IMR-90 (cell line): ENCODE data around the gene ARL8B. TPM values are rescaled to one million over a fixed set of nuclear protein-coding genes. Genes with fewer than 3 reads are reported as not detected.

ENCODE experiments used
- ATAC-seq: fragments of 200-7000 bp; cut with Tn5 transposase; 2 replicates; pipeline ENCODE4 v1.9.1; 2020; ENCODE audit warnings: low read depth, mild to moderate bottlenecking, moderate library complexity
- BruUV-seq: library from RNA; stranded (reverse); fragments of 400-500 nt; replicated peaks from 2 replicates; lab custom pipeline; 2021; lab: Mats Ljungman, UMichigan
- CTCF ChIA-PET: fragments of 300-600 bp; formaldehyde crosslinking; extraction: SDS; loops from one replicate; lab custom pipeline; 2021; ENCODE audit warnings: antibody characterized with exemption; lab: Yijun Ruan, JAX
- POLR2A ChIA-PET: fragments of 300-600 bp; sonication (Branson Sonifier 250); formaldehyde crosslinking; loops from one replicate; lab custom pipeline; 2022; ENCODE audit warnings: antibody characterized with exemption; ENCODE audit not compliant: unreplicated experiment; lab: Charles Lee
- DNase-seq: peaks from one replicate; pipeline ENCODE4 v3.0.0; 2013
- H2AFZ ChIP-seq: replicated peaks from 2 replicates; pipeline ENCODE3; 2013; ENCODE audit warnings: low read length, mild to moderate bottlenecking; ENCODE audit not compliant: poor library complexity
- H2AK5ac ChIP-seq: 2 replicates; pipeline ENCODE4 v1.6.1; 2013; ENCODE audit warnings: low read depth, low read length, inconsistent platforms
- H2AK9ac ChIP-seq: replicated peaks from 2 replicates; pipeline ENCODE3; 2013; ENCODE audit warnings: mild to moderate bottlenecking, low read depth, low read length, moderate library complexity; ENCODE audit not compliant: poor library complexity
- H2BK120ac ChIP-seq: 2 replicates; pipeline ENCODE4 v1.6.1; 2013; ENCODE audit warnings: low read depth, low read length, inconsistent platforms
- H2BK15ac ChIP-seq: 3 replicates; pipeline ENCODE4 v1.6.1; 2013; ENCODE audit warnings: low read depth, low read length, inconsistent platforms
- H2BK20ac ChIP-seq: 2 replicates; pipeline ENCODE4 v1.6.1; 2013; ENCODE audit warnings: low read depth, mild to moderate bottlenecking, inconsistent platforms, low read length, moderate library complexity
- H2BK5ac ChIP-seq: 2 replicates; pipeline ENCODE4 v1.6.1; 2013; ENCODE audit warnings: mild to moderate bottlenecking, low read depth, low read length, inconsistent platforms; ENCODE audit not compliant: poor library complexity, severe bottlenecking
- H3K14ac ChIP-seq: replicated peaks from 2 replicates; pipeline ENCODE4 v1.6.1; 2013; ENCODE audit warnings: low read depth, low read length, inconsistent platforms
- H3K18ac ChIP-seq: 2 replicates; pipeline ENCODE4 v1.6.1; 2013; ENCODE audit warnings: low read depth, low read length, control low read depth
- H3K23ac ChIP-seq: 2 replicates; pipeline ENCODE4 v1.6.1; 2013; ENCODE audit warnings: low read depth, low read length, inconsistent platforms
- H3K27ac ChIP-seq: 2 replicates; pipeline ENCODE4 v1.5.1; 2013; ENCODE audit warnings: mild to moderate bottlenecking, control low read depth, low read length; ENCODE audit not compliant: insufficient read depth
- H3K27me3 ChIP-seq: 2 replicates; pipeline ENCODE4 v1.6.1; 2013; ENCODE audit warnings: low read length; ENCODE audit not compliant: control insufficient read depth, insufficient read depth
- H3K36me3 ChIP-seq: 2 replicates; pipeline ENCODE4 v1.6.1; 2013; ENCODE audit warnings: low read length, mixed read lengths; ENCODE audit not compliant: control insufficient read depth, insufficient read depth
- H3K4ac ChIP-seq: 2 replicates; pipeline ENCODE4 v1.6.1; 2013; ENCODE audit warnings: low read depth, low read length, inconsistent platforms
- H3K4me1 ChIP-seq: 2 replicates; pipeline ENCODE4 v1.6.1; 2013; ENCODE audit warnings: low read length, mixed read lengths; ENCODE audit not compliant: control insufficient read depth, insufficient read depth
- H3K4me2 ChIP-seq: 2 replicates; pipeline ENCODE4 v1.6.1; 2013; ENCODE audit warnings: low read depth, mild to moderate bottlenecking, control low read depth, low read length, moderate library complexity
- H3K4me3 ChIP-seq: 2 replicates; pipeline ENCODE4 v1.5.1; 2013; ENCODE audit warnings: low read depth, mild to moderate bottlenecking, control low read depth, low read length, moderate library complexity; ENCODE audit not compliant: insufficient read depth
- H3K56ac ChIP-seq: 2 replicates; pipeline ENCODE4 v1.6.1; 2013; ENCODE audit warnings: low read length, inconsistent platforms; ENCODE audit not compliant: insufficient read depth; ENCODE audit errors: extremely low read depth
- H3K79me1 ChIP-seq, 2 experiments: 2 replicates each; pipeline ENCODE4 v1.6.1; 2013; ENCODE audit warnings: low read length in 2 of 2, inconsistent platforms in 1 of 2, low read depth in 1 of 2
- H3K9ac ChIP-seq: 2 replicates; pipeline ENCODE4 v1.6.1; 2013; ENCODE audit warnings: low read depth, low read length, control low read depth
- H3K9me1 ChIP-seq: 2 replicates; pipeline ENCODE4 v1.6.1; 2013; ENCODE audit warnings: low read length, inconsistent platforms; ENCODE audit not compliant: insufficient read depth
- H3K9me3 ChIP-seq: 2 replicates; pipeline ENCODE4 v1.6.1; 2013; ENCODE audit warnings: low read length; ENCODE audit not compliant: control insufficient read depth, insufficient read depth
- H4K20me1 ChIP-seq: 2 replicates; pipeline ENCODE4 v1.6.1; 2013; ENCODE audit warnings: low read length, inconsistent platforms; ENCODE audit not compliant: insufficient read depth
- H4K5ac ChIP-seq: 2 replicates; pipeline ENCODE4 v1.6.1; 2013; ENCODE audit warnings: mild to moderate bottlenecking, low read depth, low read length, control low read depth
- H4K8ac ChIP-seq, 2 experiments: 2 replicates each; pipeline ENCODE4 v1.6.1; 2013; ENCODE audit warnings: low read depth in 2 of 2, low read length in 2 of 2, control low read depth in 1 of 2, inconsistent platforms in 1 of 2
- H4K91ac ChIP-seq: 2 replicates; pipeline ENCODE4 v1.6.1; 2013; ENCODE audit warnings: low read depth, low read length, inconsistent platforms; ENCODE audit not compliant: insufficient read depth
- CEBPB ChIP-seq: IDR thresholded peaks from 2 replicates; pipeline ENCODE4 v1.6.1; 2012; ENCODE audit warnings: low read depth, low read length, improper control_type of control experiment
- CTCF ChIP-seq: conservative IDR thresholded peaks from 2 replicates; pipeline ENCODE4 v1.5.1; 2012; ENCODE audit warnings: mild to moderate bottlenecking, low read depth, low read length, improper control_type of control experiment
- ELK1 ChIP-seq: fragments of 150-350 bp; IDR thresholded peaks from 2 replicates; pipeline ENCODE4 v1.6.1; 2016; ENCODE audit warnings: low read depth, mild to moderate bottlenecking, low read length, moderate library complexity, borderline replicate concordance
- FOS ChIP-seq: fragments of 150-350 bp; IDR thresholded peaks from 2 replicates; pipeline ENCODE4 v1.6.1; 2016; ENCODE audit warnings: low read depth, low read length
- MAFK ChIP-seq: IDR thresholded peaks from 2 replicates; pipeline ENCODE4 v1.6.1; 2012; ENCODE audit warnings: low read depth, low read length, improper control_type of control experiment
- MAZ ChIP-seq: IDR thresholded peaks from 2 replicates; pipeline ENCODE4 v1.6.1; 2012; ENCODE audit warnings: low read depth, mild to moderate bottlenecking, low read length, improper control_type of control experiment, moderate library complexity, borderline replicate concordance
- POLR2A ChIP-seq: IDR thresholded peaks from 2 replicates; pipeline ENCODE4 v1.6.1; 2012; ENCODE audit warnings: mild to moderate bottlenecking, low read depth, low read length
- SMC3 ChIP-seq: fragments of 150-350 bp; IDR thresholded peaks from 2 replicates; pipeline ENCODE4 v1.6.1; 2016; ENCODE audit warnings: low read depth, mild to moderate bottlenecking, antibody characterized with exemption, low read length, moderate library complexity
- WGBS, 2 experiments: methylation state at CpG; one replicate each; pipeline versions ENCODE4 v1.1.5 to v1.1.7; 2013; ENCODE audit warnings: missing lambda C conversion rate in 2 of 2; ENCODE audit not compliant: insufficient read length in 1 of 2; ENCODE audit errors: extremely low coverage in 2 of 2; 5-methylcytosine and 5-hydroxymethylcytosine counted together
- dilution Hi-C: fragments of 300-500 bp; cut with HindIII; formaldehyde crosslinking; loops from one replicate; pipeline ENCODE4 v1.14.3; 2018; ENCODE audit warnings: low sequenced_read_pairs; ENCODE audit not compliant: unreplicated experiment
- in situ Hi-C: fragments of 300-500 bp; cut with MboI; formaldehyde crosslinking; loops from 3 replicates; pipeline ENCODE4 v1.14.3; 2019; ENCODE audit warnings: low sequenced_read_pairs, inconsistent platforms, mixed read lengths
- intact Hi-C: fragments of 100-400 bp; cut with micrococcal nuclease; formaldehyde crosslinking; loops from 2 replicates; pipeline ENCODE4 v1.10.0; 2022
- polyA plus RNA-seq, 3 experiments: library from polyadenylated mRNA; depleted of rRNA; stranded (reverse); fragments of >200 nt; gene quantifications; 2 replicates each; pipeline ENCODE4 v1.2.3, GENCODE V29; 2012; ENCODE audit warnings: low replicate concordance in 1 of 3
- total RNA-seq: library from RNA; depleted of rRNA; stranded (reverse); fragments of >200 nt; gene quantifications from 2 replicates; pipeline ENCODE4 v1.2.3, GENCODE V29; 2012

ARL8B gene
- total and polyA plus RNA-seq, 2 of the 4 experiments (the other 2 are of a cell fraction) = 32.3 to 47.0 TPM

GRCh38 chr3:5192571-5193365 lies 70.7 kb downstream of the ARL8B start:
- TF ChIP-seq MAZ = no peak
- TF ChIP-seq SMC3 = no peak
- TF ChIP-seq CTCF = no peak
- no peak for TF ChIP-seq ELK1
- TF ChIP-seq FOS = no peak
- TF ChIP-seq CEBPB = no peak
- TF ChIP-seq POLR2A = no peak
- TF ChIP-seq MAFK = no peak
- Histone ChIP-seq H4K20me1 (peaks cover 19% of the 10 kb centered on the region; the same call in 1 of the 2 replicates), H2AK9ac (no peak overlapping the region), H3K23ac (no peak overlapping the region; the same call in 1 of the 2 replicates), H3K27ac (no peak overlapping the region), H2AK5ac (no peak overlapping the region), H3K4ac (no peak overlapping the region), H3K18ac (no peak overlapping the region), H2AFZ (no peak overlapping the region), H3K4me3 (no peak overlapping the region), H3K9me1 (peaks cover 13% of the 10 kb centered on the region), H3K36me3 (peaks cover 4% of the 10 kb centered on the region; the same call in 1 of the 2 replicates), H3K79me1 (peaks cover 3 to 46% of the 10 kb centered on the region in 2 experiments; a peak in 3 of 4 replicates), H3K27me3 (no peaks in the 10 kb centered on the region), H2BK15ac (no peak overlapping the region), H2BK20ac (no peak overlapping the region), H4K5ac (no peak overlapping the region), H2BK5ac (peak overlapping the region; percentile 29), H3K9me3 (no peaks in the 10 kb centered on the region), H3K4me1 (peaks cover 20% of the 10 kb centered on the region), H3K56ac (no peak overlapping the region), H4K91ac (no peak overlapping the region), H2BK120ac (no peak overlapping the region), H3K4me2 (no peak overlapping the region), H3K9ac (no peak overlapping the region), H4K8ac (no peak overlapping the region), H3K14ac (no peak overlapping the region)
- dilution Hi-C loops (no loop called here), intact Hi-C loops (no loop called here), in situ Hi-C loops (no loop called here)
- DNase-seq (no peak), ATAC-seq (no peak)
- WGBS, 2 experiments = no CpG with 5 or more reads among the region's 3 CpGs
- no TSS peak for BruUV-seq
- POLR2A ChIA-PET = no interaction called here
- CTCF ChIA-PET = no interaction called here
